Right cardiac atrium (tissue), 5 donors: ENCODE results near the gene CASS4. TPM values are rescaled to one million over a fixed set of nuclear protein-coding genes. Genes with fewer than 3 reads are reported as not detected.
A peak's percentile ranks its signal among the peaks of the same experiment; 100 is the strongest.
"Not testable (repeated sequence)": the region's sequence is repeated elsewhere in the genome, so short reads cannot be mapped to it uniquely, and the experiment has no call there.

ENCODE experiments used
- ATAC-seq, 2 donors: fragments of 200-7000 bp; cut with Tn5 transposase; one replicate each; pipeline versions ENCODE4 v1.8.0 to v1.9.1; 2020; ENCODE audit warnings: moderate library complexity in 2 of 2, mild to moderate bottlenecking in 1 of 2
- DNase-seq, 3 donors: peaks; one replicate each; pipeline ENCODE4 v3.0.0-alpha.2; 2020
- H3K27ac ChIP-seq: one replicate; pipeline ENCODE4 v1.5.1; 2013; ENCODE audit warnings: mild to moderate bottlenecking, low read length, control low read depth, moderate library complexity
- H3K27me3 ChIP-seq: one replicate; pipeline ENCODE4 v1.6.1; 2013; ENCODE audit not compliant: control insufficient read depth, insufficient read depth
- H3K4me1 ChIP-seq: one replicate; pipeline ENCODE4 v1.6.1; 2013; ENCODE audit warnings: low read length; ENCODE audit not compliant: control insufficient read depth, insufficient read depth
- H3K4me3 ChIP-seq: one replicate; pipeline ENCODE4 v1.5.1; 2013; ENCODE audit warnings: low read length, control low read depth
- H3K9me3 ChIP-seq: one replicate; pipeline ENCODE4 v1.6.1; 2013; ENCODE audit warnings: low read length; ENCODE audit not compliant: control insufficient read depth
- WGBS: extraction: QIAGEN DNeasy Blood & Tissue Kit; methylation state at CpG from one replicate; pipeline ENCODE4 v1.1.7; 2013; 5-methylcytosine and 5-hydroxymethylcytosine counted together
- intact Hi-C, 4 donors: fragments of 100-400 bp; cut with DNase I; formaldehyde crosslinking; loops; one replicate each; pipeline versions ENCODE4 v1.11.0 to v1.14.0; 2022 to 2023
- polyA plus RNA-seq: library from polyadenylated mRNA; stranded (reverse); fragments of 200-250 nt; gene quantifications from one replicate; pipeline ENCODE4 v1.2.3, GENCODE V29; 2013
- total RNA-seq, 4 donors: library from RNA; stranded (reverse); fragmentation: NEBNext Ultra II Directional; extraction: Animal tissue kit (Norgen Biotek cat#: 25700); gene quantifications; one replicate each; pipeline ENCODE4 v1.2.1, GENCODE V29; 2021
- donor health status: healthy with polysubstance abuse.
- donor health status: DM: no; HTN: yes; CAD: no.
- donor health status: DM: no; HTN: no; CAD: no.
- donor health status: DM: no; HTN: yes; CAD: no; lungs with severe emphysema.
- donor health status: DM: yes; HTN: yes; CAD: no.

Gene CASS4
- total and polyA plus RNA-seq, 5 donors: 0.34 to 0.79 (median 0.56) TPM

GRCh38 chr20:56381501-56381900, 30.6 kb upstream of the CASS4 start:
- intact Hi-C loops: no loop called here
- Histone ChIP-seq H3K4me1 (peaks cover 4% of the 10 kb centered on the region), H3K27me3 (no peaks in the 10 kb centered on the region), H3K9me3 (no peaks in the 10 kb centered on the region), H3K27ac (no peak overlapping the region), H3K4me3 (no peak overlapping the region)
- DNase-seq (no peak), ATAC-seq (no peak)
- 98% methylated on average over 1 of the region's 1 CpG for WGBS

GRCh38 chr20:56382696-56383095, 29.4 kb upstream of the CASS4 start:
- ATAC-seq: no peak
- WGBS: 29% methylated on average over 4 of the region's 4 CpGs
- no peak for DNase-seq

GRCh38 chr20:56383334-56383733, 28.7 kb upstream of the CASS4 start:
- no peak overlapping the region for H3K27ac ChIP-seq
- 67% methylated on average over 8 of the region's 8 CpGs for WGBS
- intact Hi-C loops: no loop called here

More at GRCh38 chr20:56382696-56383095, 29.4 kb upstream of the CASS4 start:
- intact Hi-C loops: no loop called here
- H3K4me1 ChIP-seq: peaks cover 4% of the 10 kb centered on the region
- no peaks in the 10 kb centered on the region for H3K27me3 ChIP-seq
- H3K4me3 ChIP-seq: no peak overlapping the region
- no peaks in the 10 kb centered on the region for H3K9me3 ChIP-seq
- H3K27ac ChIP-seq: no peak overlapping the region

GRCh38 chr20:56385130-56385529, 26.9 kb upstream of the CASS4 start:
- intact Hi-C loops: no loop called here
- Histone ChIP-seq H3K4me3 (no peak overlapping the region), H3K4me1 (peaks cover 4% of the 10 kb centered on the region), H3K9me3 (no peaks in the 10 kb centered on the region), H3K27me3 (no peaks in the 10 kb centered on the region), H3K27ac (no peak overlapping the region)
- DNase-seq: no peak
- ATAC-seq: no peak
- 89% methylated on average over 4 of the region's 4 CpGs for WGBS

More at GRCh38 chr20:56383334-56383733, 28.7 kb upstream of the CASS4 start:
- Histone ChIP-seq H3K4me3 (no peak overlapping the region), H3K9me3 (no peaks in the 10 kb centered on the region), H3K27me3 (no peaks in the 10 kb centered on the region), H3K4me1 (peaks cover 4% of the 10 kb centered on the region)
- ATAC-seq (no peak), DNase-seq (no peak)

DNA sequence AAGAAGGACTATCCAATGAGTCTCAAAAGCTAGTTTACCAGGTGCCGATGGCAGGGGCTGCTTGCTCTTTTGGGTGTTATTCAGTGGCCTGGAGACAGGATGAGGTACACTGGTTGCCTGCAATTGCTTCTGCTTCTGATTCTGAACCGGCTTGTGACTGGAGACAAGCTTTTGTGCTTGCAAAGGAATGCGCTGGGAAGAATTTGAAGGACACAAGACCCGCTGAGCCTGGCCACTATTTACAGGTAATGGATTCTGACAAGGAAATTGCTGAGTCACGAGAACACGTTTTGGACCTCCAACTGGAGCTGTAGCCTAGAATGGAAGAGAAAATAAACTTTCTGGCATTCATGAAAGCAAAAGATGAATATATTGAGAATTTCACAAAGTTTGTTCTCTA, 25.8 kb upstream of the CASS4 start:
- Histone ChIP-seq H3K27me3 (no peaks in the 10 kb centered on the region), H3K4me3 (no peak overlapping the region), H3K27ac (no peak overlapping the region), H3K4me1 (peaks cover 4% of the 10 kb centered on the region), H3K9me3 (no peaks in the 10 kb centered on the region)
- WGBS: 91% methylated on average over 6 of the region's 6 CpGs
- DNase-seq (no peak), ATAC-seq (no peak)
- intact Hi-C loops: no loop called here

- Histone ChIP-seq H3K4me3 (no peak overlapping the region), H3K4me1 (peaks cover 7% of the 10 kb centered on the region), H3K27ac (no peak overlapping the region), H3K9me3 (no peaks in the 10 kb centered on the region), H3K27me3 (no peaks in the 10 kb centered on the region)
- intact Hi-C loops: no loop called here
- 88% methylated on average over 4 of the region's 4 CpGs for WGBS
- no peak for DNase-seq
- ATAC-seq: no peak
These were observed 23.2 kb upstream of the CASS4 start for GRCh38 chr20:56388882-56389281.

DNA sequence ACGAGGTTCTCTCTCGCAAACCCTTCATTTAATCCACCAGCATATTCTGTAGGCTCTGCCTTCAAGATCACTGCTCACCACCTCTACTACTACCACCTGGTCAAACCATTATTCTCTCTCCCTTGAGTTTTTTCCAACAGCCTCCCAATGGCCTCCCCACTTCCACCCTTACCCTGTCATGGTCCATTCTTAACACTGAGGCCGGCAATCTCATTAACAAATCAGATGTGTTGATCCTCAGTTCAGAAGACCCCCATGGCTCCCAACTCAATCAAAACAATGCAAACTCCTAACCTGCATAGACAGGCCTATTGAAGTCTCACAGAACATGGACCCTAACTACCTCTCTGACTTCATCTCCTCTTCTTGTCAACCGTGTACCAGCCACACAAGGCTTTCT, 22.3 kb upstream of the CASS4 start:
- ATAC-seq (no peak), DNase-seq (no peak)
- Histone ChIP-seq H3K4me1 (peaks cover 7% of the 10 kb centered on the region), H3K27ac (no peak overlapping the region), H3K4me3 (no peak overlapping the region), H3K9me3 (no peaks in the 10 kb centered on the region), H3K27me3 (no peaks in the 10 kb centered on the region)
- intact Hi-C loops: loop anchor here in 1 of 4 donors (10.0 kb wide), 1 partner anchor 75 kb away; the partner anchor contains the start of gene RTF2
- WGBS: 97% methylated on average over 4 of the region's 4 CpGs

- DNase-seq: peak in 1 of 3 donors; percentile 43
- not testable (repeated sequence) for H3K4me1 ChIP-seq, H3K27ac ChIP-seq, H3K4me3 ChIP-seq, ATAC-seq, H3K27me3 ChIP-seq, H3K9me3 ChIP-seq
- WGBS: 96% methylated on average over 9 of the region's 9 CpGs
- intact Hi-C loops: loop anchor here in 1 of 4 donors (10.0 kb wide), 1 partner anchor 74 kb away; the partner anchor contains the start of gene RTF2
These were observed 21.7 kb upstream of the CASS4 start for GRCh38 chr20:56390396-56390795.

DNA sequence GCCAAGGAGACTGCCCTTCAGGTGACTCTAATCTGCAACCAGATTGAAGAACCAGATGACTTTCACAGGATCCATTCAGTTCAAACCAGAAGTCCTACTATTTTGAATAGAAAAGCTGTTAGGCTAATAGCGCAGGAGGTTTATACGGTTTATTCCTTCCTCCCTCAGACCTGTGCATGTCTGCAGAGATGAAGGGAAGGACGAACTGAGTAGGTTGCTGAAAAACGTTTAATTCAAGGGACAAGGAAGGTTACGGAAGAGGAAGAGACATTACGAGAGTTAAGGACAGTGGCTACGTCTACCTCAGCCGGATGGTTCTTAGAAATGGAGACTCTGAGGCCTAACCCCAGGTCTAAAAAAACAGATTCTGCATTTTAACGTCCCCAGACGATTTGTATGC, 21.0 kb upstream of the CASS4 start:
- intact Hi-C loops: loop anchor here in 1 of 4 donors (10.0 kb wide), 1 partner anchor 74 kb away; the partner anchor contains the start of gene RTF2
- WGBS: 20% methylated on average over 10 of the region's 10 CpGs
- no peak overlapping the region for H3K27ac ChIP-seq
- ATAC-seq (no peak), DNase-seq (no peak)
- peaks cover 7% of the 10 kb centered on the region for H3K4me1 ChIP-seq
- no peaks in the 10 kb centered on the region for H3K9me3 ChIP-seq
- peak overlapping the region; percentile 87 for H3K4me3 ChIP-seq
- H3K27me3 ChIP-seq: no peaks in the 10 kb centered on the region

GRCh38 chr20:56391596-56392131, 20.4 kb upstream of the CASS4 start:
- Histone ChIP-seq H3K4me1 (peaks cover 7% of the 10 kb centered on the region), H3K27ac (peak overlapping the region; percentile 73), H3K4me3 (peak overlapping the region; percentile 87), H3K27me3 (no peaks in the 10 kb centered on the region), H3K9me3 (no peaks in the 10 kb centered on the region)
- under 1% methylated on average over 29 of the region's 29 CpGs for WGBS
- DNase-seq: no peak
- peak; percentile 35 to 60 for ATAC-seq
- intact Hi-C loops: loop anchor here in 1 of 4 donors (10.0 kb wide), 1 partner anchor 73 kb away; the partner anchor contains the start of gene RTF2

- peak within 1 kb of the TSS; percentile 73 for H3K27ac ChIP-seq
- WGBS: under 1% methylated on average over 53 of the region's 53 CpGs
- no peaks in the 10 kb centered on the region for H3K9me3 ChIP-seq
- intact Hi-C loops: loop anchor here in 1 of 4 donors (10.0 kb wide), 1 partner anchor 72 kb away; the partner anchor contains the start of gene RTF2
- peak; percentile 98 to 99 for ATAC-seq
- peak within 1 kb of the TSS; percentile 87 for H3K4me3 ChIP-seq
- peaks cover 7% of the 10 kb centered on the region for H3K4me1 ChIP-seq
- peak; percentile 100 for DNase-seq
- H3K27me3 ChIP-seq: no peaks in the 10 kb centered on the region
These were observed 19.8 kb upstream of the CASS4 start, which contains the start of the genes AURKA and CSTF1 for GRCh38 chr20:56392132-56392880. TSS of gene AURKA (minus strand) at chr20:56392215. CDS start at chr20:56388197, 4,018 bp downstream. TSS of gene CSTF1 (plus strand) at chr20:56392645. CDS start at chr20:56395553, 2,908 bp downstream.
